Activated naive CD4-positive, alpha-beta T cell treated with anti-CD3 and anti-CD28 coated beads, Interleukin-2, amount 10 ng/mL, durations not matched to agents 7 days and 5 days (primary cell): ENCODE data around the gene IFRD2.

Source experiments
- CTCF ChIA-PET: fragments of 350-600 bp; sonication (Branson Sonifier 250); formaldehyde crosslinking; loops from one replicate; lab custom pipeline; 2021; ENCODE audit warnings: antibody characterized with exemption; lab: Charles Lee
- DNase-seq: peaks from one replicate; pipeline ENCODE4 v3.0.0-alpha.2; 2020
- H3K27ac Mint-ChIP-seq: one replicate; pipeline ENCODE4 v1.8.0; 2021; ENCODE audit warnings: mild to moderate bottlenecking, moderate library complexity, mixed read lengths
- H3K27me3 Mint-ChIP-seq: one replicate; pipeline ENCODE4 v1.8.0; 2021; ENCODE audit warnings: mild to moderate bottlenecking, mixed read lengths
- H3K36me3 Mint-ChIP-seq: one replicate; pipeline ENCODE4 v1.8.0; 2021; ENCODE audit warnings: mixed read lengths
- H3K4me1 Mint-ChIP-seq: one replicate; pipeline ENCODE4 v1.8.0; 2021; ENCODE audit warnings: mixed read lengths
- H3K4me3 Mint-ChIP-seq: one replicate; pipeline ENCODE4 v1.8.0; 2021; ENCODE audit warnings: mild to moderate bottlenecking, moderate library complexity, mixed read lengths
- H3K9me3 Mint-ChIP-seq: one replicate; pipeline ENCODE4 v1.8.0; 2021; ENCODE audit warnings: mixed read lengths

IFRD2 gene, protein sequence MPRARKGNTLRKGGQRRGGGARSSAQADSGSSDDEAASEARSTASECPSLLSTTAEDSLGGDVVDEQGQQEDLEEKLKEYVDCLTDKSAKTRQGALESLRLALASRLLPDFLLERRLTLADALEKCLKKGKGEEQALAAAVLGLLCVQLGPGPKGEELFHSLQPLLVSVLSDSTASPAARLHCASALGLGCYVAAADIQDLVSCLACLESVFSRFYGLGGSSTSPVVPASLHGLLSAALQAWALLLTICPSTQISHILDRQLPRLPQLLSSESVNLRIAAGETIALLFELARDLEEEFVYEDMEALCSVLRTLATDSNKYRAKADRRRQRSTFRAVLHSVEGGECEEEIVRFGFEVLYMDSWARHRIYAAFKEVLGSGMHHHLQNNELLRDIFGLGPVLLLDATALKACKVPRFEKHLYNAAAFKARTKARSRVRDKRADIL

DNA sequence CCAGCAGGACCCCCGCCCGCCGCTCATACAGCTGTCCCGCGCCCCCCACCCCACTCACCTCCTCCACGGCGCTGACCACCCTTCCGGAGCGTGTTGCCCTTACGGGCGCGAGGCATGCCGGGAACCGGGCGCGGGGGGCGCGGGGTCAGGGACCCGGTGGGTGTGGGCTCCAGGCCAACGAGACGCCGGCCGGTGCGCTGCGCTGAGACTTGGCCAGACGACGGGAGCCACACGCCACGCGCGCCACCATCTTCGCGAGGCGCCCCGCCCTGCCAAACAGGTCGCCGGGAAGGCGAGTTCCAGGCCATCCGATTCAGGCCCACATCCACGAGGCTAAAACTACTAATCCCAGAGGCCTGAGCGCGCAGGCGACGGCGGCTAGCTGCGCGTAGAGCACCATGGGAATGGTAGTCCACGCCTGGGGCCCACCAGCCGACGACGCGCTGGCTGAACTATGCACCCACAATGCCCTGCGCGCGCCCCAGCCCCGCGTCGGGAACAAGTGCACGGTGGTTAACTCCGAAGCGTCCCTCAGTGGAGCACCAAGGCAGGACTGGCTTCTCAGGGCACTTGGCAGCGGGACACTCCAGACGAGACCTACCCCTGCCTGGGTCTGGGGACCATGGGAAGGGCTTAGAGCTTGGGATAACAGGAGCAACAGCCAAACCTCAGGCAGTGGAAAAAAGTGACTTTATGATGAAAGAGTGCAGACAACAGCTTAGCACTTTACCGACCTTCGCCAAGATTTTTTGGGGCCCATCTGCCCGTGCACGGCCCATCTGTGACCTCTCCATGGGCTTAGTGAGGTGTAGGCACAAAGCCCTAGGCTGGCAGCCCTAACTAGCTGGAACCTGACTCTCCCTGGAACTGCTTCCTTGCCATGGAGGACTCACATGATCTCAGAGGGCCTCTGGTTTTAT, at the start of gene IFRD2:
Gene IFRD2, minus strand, starts transcription at position 271 of the 920 bp plus-strand sequence. Its CDS starts 155 bp downstream, at position 116.
- peak within 1 kb of the TSS; percentile 95 for H3K27ac Mint-ChIP-seq
- DNase-seq, result peak; percentile 98

DNA sequence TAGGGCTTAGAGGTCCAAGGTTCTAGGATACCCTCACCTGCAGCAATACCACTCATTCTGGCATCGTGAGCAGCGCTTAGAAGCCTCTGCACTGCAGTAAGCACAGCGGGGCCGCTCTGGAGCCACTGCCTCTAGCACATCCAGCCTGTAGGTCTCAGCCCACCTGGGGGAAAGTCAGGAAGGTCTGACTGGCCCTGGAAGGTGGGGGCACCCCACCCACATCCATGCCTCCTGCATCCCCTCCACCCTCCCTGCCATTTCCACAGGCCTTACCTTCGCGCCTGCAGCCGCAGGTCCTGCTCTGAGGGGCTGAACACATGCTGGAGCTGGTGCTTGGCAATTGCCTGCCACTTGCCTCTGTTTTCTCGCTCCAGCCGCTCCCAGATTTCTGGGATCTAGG, 49.3 kb upstream of the IFRD2 start:
- DNase-seq, result peak; percentile 44
- CTCF ChIA-PET, result interaction anchor here (1.8 kb wide), 1 partner anchor 9 kb away, joined by 6 read pairs; the partner anchor contains the start of genes CYB561D2 and NPRL2
- H3K4me3 Mint-ChIP-seq, result peak overlapping the region; percentile 80
- H3K4me1 Mint-ChIP-seq, result peaks cover 62% of the 10 kb centered on the region
- H3K27ac Mint-ChIP-seq, result peak overlapping the region; percentile 94
- no peaks in the 10 kb centered on the region for H3K9me3 Mint-ChIP-seq
- no peaks in the 10 kb centered on the region for H3K27me3 Mint-ChIP-seq
- peaks cover 25% of the 10 kb centered on the region for H3K36me3 Mint-ChIP-seq

More for the DNA sequence above, at the start of gene IFRD2:
- Mint-ChIP-seq H3K4me3 (peak within 1 kb of the TSS; percentile 79), H3K27me3 (no peaks in the 10 kb centered on the region), H3K4me1 (peaks cover 36% of the 10 kb centered on the region), H3K9me3 (no peaks in the 10 kb centered on the region), H3K36me3 (peaks cover 18% of the 10 kb centered on the region)
- CTCF ChIA-PET, result interaction anchor here (1.8 kb wide), 1 partner anchor 32 kb away, joined by 9 read pairs; no protein-coding TSS in a partner anchor

DNA sequence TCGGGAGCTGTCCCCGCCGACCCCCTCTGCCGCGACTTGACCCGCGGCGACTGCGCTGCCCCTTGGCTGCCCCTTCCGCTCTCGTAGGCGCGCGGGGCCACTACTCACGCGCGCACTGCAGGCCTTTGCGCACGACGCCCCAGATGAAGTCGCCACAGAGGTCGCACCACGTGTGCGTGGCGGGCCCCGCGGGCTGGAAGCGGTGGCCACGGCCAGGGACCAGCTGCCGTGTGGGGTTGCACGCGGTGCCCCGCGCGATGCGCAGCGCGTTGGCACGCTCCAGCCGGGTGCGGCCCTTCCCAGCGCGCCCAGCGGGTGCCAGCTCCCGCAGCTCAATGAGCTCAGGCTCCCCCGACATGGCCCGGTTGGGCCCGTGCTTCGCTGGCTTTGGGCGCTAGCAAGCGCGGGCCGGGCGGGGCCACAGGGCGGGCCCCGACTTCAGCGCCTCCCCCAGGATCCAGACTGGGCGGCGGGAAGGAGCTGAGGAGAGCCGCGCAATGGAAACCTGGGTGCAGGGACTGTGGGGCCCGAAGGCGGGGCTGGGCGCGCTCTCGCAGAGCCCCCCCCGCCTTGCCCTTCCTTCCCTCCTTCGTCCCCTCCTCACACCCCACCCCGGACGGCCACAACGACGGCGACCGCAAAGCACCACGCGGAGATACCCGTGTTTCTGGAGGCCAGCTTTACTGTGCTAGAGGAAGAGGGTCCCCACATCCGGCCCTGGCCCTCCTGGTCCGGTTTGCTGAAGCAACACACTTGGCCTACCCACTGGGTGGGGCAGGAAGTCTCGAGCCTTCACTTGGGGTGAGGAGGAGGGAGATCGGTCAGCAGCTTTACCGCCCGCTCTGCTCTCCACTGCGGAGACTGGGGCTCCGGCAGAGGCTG, 48.5 kb upstream of the IFRD2 start, which contains the start of gene RASSF1:
Gene RASSF1, minus strand, starts transcription at position 389 of the 882 bp plus-strand sequence. Its CDS starts 31 bp downstream, at position 358.
- CTCF ChIA-PET, result interaction anchor here (0.7 to 1.8 kb wide), 3 partner anchors 10 to 231 kb away, joined by 3 to 6 read pairs (median 3); partner anchors contain the start of genes CYB561D2 and NPRL2
- H3K9me3 Mint-ChIP-seq, result no peaks in the 10 kb centered on the region
- H3K27ac Mint-ChIP-seq, result peak within 1 kb of the TSS; percentile 97
- peak within 1 kb of the TSS; percentile 80 for H3K4me3 Mint-ChIP-seq
- peaks cover 34% of the 10 kb centered on the region for H3K36me3 Mint-ChIP-seq
- peak; percentile 86 for DNase-seq
- H3K27me3 Mint-ChIP-seq, result no peaks in the 10 kb centered on the region
- peaks cover 62% of the 10 kb centered on the region for H3K4me1 Mint-ChIP-seq

DNA sequence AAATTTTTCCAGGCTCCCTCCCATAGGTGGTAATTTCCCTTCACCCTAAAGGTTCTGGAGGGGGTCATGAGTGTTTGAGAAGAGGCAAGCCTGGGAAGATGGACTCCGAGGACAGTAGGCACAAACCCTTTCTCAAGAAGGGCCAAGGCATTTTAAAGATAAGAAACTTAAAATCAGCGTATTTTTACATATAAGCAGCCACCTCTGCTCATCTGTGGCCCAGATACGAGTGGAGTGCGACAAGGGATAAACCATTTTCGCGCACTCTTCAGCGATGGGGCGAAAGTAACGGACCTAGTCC, 47.9 kb upstream of the IFRD2 start:
- CTCF ChIA-PET, result interaction anchor here (1.8 kb wide), 1 partner anchor 10 kb away, joined by 6 read pairs; the partner anchor contains the start of genes CYB561D2 and NPRL2
- Mint-ChIP-seq H3K4me1 (peaks cover 61% of the 10 kb centered on the region), H3K9me3 (no peaks in the 10 kb centered on the region), H3K27me3 (no peaks in the 10 kb centered on the region), H3K27ac (peak overlapping the region; percentile 97), H3K36me3 (peaks cover 39% of the 10 kb centered on the region), H3K4me3 (peak overlapping the region; percentile 80)
- no peak for DNase-seq

DNA sequence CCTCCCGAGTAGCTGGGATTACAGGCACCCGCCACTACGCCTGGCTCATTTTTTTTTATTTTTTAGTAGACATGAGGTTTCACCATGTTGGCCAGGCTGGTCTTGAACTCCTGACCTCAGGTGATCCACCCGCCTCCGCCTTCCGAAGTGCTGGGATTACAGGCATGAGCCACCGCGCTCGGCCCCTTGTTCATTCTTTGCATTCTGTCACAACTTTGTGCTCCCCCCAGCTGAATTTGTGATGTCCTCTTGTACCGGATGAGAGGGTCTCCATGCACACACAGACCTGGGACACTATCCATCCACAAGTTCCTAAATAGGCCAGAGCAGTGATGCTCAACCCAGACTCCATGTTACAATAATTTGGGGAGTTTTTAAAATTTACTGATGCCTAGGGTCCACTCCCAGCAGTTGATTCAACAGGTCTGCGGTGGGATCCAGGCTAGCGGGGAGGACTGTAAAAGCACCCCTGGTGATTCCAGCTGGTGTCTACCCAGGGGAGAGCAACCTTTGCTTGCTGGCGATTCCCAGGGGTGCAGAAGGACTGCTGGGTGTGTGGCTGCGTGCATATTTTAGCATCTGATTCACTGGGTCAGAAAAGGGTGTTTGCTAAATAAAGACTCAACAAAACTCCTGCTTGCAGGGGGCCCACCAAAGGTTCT, 47.4 kb upstream of the IFRD2 start:
- H3K9me3 Mint-ChIP-seq, result no peaks in the 10 kb centered on the region
- no peaks in the 10 kb centered on the region for H3K27me3 Mint-ChIP-seq
- peaks cover 40% of the 10 kb centered on the region for H3K36me3 Mint-ChIP-seq
- H3K4me3 Mint-ChIP-seq, result peak overlapping the region; percentile 80
- no peak for DNase-seq
- CTCF ChIA-PET, result interaction anchor here (1.3 kb wide), 2 partner anchors 8 to 9 kb away, joined by 4 read pairs; no protein-coding TSS in a partner anchor
- peak overlapping the region; percentile 97 for H3K27ac Mint-ChIP-seq
- H3K4me1 Mint-ChIP-seq, result peaks cover 60% of the 10 kb centered on the region

DNA sequence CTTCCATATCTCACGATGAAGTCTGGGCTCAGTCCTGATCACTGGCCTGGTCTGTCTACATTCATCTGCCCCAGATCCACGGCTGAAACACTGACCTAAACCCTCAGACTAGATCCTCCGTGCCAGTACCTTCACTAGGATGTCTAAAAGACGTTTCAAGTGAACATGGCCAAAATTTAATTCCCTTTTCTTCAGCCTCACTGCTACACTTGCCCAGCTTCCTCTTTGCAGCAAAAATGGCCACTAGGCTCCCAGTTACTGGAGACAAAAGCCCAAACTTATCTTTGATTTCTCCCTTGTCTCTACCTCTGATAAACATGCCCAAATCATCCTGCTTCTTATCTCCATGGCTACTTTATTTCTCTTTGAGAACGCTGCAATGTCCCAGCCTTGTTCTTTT, 46.7 kb upstream of the IFRD2 start:
- H3K4me1 Mint-ChIP-seq, result peaks cover 64% of the 10 kb centered on the region
- no peak for DNase-seq
- H3K27me3 Mint-ChIP-seq, result no peaks in the 10 kb centered on the region

DNA sequence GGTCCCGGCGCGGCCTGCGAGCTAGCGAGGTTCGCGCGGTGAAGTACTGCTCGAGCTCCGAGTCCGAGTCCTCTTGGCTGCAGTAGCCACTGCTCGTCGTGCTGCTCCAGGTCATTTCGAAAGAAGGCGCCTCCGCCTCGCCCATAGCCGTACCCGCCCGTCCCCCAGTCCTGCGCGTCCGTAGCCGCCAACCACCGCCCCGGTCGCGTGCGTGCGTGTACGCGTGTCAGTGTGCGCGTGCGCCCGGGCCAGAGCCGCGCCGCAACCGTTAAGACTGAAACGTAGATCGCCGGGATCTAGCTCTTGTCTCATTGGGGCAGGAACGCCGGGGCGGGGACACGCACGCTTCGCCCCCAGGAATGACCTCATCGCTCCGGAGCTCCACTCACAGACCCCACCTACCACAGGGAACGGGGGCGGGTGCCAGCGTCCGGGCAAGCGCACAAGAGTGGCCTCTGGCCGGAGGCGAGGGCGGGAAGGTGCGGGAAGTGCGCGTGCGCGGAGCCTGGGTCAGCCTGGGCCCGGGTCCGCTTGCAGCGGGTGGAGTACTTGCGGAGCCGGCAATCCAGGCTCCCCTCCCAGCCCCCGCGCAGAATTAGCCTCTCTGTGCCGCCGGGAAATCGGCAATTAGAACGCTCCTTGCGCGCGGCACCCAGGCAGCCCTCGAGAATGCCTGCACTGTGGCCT, 45.1 kb upstream of the IFRD2 start:
- H3K27me3 Mint-ChIP-seq, result no peaks in the 10 kb centered on the region
- peak overlapping the region; percentile 97 for H3K27ac Mint-ChIP-seq
- CTCF ChIA-PET, result interaction anchor here (0.7 to 5.0 kb wide), 7 partner anchors 11 to 235 kb away, joined by 3 to 40 read pairs (median 5); partner anchors contain the start of genes CYB561D2, HYAL2 and NPRL2
- H3K4me3 Mint-ChIP-seq, result peak overlapping the region; percentile 80
- no peaks in the 10 kb centered on the region for H3K9me3 Mint-ChIP-seq
- peaks cover 56% of the 10 kb centered on the region for H3K36me3 Mint-ChIP-seq
- H3K4me1 Mint-ChIP-seq, result peaks cover 66% of the 10 kb centered on the region
- peak; percentile 98 for DNase-seq

More for the DNA sequence above, 46.7 kb upstream of the IFRD2 start:
- Mint-ChIP-seq H3K4me3 (peak overlapping the region; percentile 80), H3K9me3 (no peaks in the 10 kb centered on the region), H3K36me3 (peaks cover 45% of the 10 kb centered on the region), H3K27ac (peak overlapping the region; percentile 97)
- CTCF ChIA-PET, result interaction anchor here (1.0 to 3.0 kb wide), 5 partner anchors 9 to 92 kb away, joined by 3 to 10 read pairs (median 4); partner anchors contain the start of genes CYB561D2 and NPRL2

DNA sequence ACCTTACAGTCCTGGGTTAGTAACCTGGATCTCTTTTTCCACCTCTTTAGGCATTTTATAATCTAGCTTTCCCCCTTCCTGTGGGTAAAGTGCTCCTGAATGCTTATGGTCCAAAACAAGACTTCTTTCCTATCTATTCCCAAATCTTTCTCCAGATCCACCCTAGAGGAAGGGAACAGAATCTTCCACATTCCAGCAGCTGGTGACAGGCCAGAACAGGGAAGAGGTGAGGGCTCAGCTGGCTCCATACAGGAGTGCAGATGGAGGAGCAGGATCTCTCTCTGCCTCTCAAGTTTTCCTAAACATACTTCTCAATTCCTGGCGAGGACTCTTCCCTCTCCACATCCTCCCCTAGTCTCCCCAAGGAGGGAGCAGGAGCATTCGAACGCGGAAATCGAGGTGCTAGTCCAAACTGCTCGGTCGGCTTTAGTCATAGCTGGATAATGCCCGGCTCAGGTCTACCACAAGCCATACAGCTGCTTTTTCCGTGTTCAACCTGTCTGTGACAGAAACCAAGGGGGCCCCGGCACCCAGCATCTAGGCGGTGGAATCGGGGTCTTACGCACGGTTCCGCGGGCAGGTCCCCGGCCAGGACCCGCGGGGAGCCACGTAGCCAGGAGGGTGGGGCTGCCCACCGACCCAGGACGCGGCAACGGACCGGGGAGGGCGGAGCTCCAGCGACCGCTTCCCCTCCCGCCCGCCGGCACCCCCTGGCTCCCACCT, 44.4 kb upstream of the IFRD2 start:
- peaks cover 65% of the 10 kb centered on the region for H3K4me1 Mint-ChIP-seq
- H3K27ac Mint-ChIP-seq, result peak overlapping the region; percentile 97
- H3K36me3 Mint-ChIP-seq, result peaks cover 61% of the 10 kb centered on the region
- no peaks in the 10 kb centered on the region for H3K27me3 Mint-ChIP-seq
- peak overlapping the region; percentile 80 for H3K4me3 Mint-ChIP-seq
- CTCF ChIA-PET, result interaction anchor here (0.7 to 5.0 kb wide), 8 partner anchors 10 to 235 kb away, joined by 3 to 40 read pairs (median 4); partner anchors contain the start of genes CYB561D2, HYAL2 and NPRL2
- no peaks in the 10 kb centered on the region for H3K9me3 Mint-ChIP-seq
- no peak for DNase-seq

DNA sequence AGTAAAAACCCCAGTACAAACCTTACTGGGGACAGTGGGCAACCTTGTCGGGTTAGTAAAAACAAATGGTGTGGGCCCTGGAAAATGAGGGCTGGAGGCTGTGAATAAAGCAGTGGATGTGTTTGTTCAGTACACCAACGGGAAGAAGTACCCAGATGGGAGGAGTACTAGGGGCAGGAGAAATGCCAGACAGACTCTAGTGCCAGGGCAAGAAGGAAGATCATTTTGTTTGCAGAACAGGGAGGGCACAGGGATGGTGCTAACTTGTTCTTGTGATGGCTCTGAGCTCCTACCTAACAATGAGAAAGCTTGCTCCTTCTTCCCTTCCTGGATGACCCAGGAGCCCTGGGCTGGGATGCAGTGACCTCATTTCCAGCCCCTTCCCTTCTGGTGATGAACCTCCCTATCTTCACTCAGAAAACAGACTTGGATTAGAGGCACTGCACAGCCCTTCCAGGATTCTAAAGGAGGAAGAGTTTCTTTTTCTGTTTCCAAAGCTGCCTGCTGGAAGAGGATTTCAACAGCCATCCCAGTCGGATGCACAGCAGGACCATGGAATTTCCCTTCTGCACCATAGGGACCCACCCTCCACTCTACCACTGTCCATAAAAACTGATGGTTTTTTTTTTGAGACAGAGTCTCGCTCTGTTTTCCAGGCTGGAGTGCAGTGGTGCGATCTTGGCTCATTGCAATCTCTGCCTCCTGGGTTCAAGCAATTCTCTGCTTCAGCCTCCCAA, 42.3 kb upstream of the IFRD2 start:
- H3K4me1 Mint-ChIP-seq, result peaks cover 52% of the 10 kb centered on the region
- H3K36me3 Mint-ChIP-seq, result peaks cover 73% of the 10 kb centered on the region
- no peaks in the 10 kb centered on the region for H3K9me3 Mint-ChIP-seq
- peak overlapping the region; percentile 89 for H3K27ac Mint-ChIP-seq
- no peaks in the 10 kb centered on the region for H3K27me3 Mint-ChIP-seq
- CTCF ChIA-PET, result interaction anchor here (1.0 to 5.0 kb wide), 2 partner anchors 11 to 208 kb away, joined by 3 to 40 read pairs; partner anchors contain the start of gene HYAL2
- peak overlapping the region; percentile 55 for H3K4me3 Mint-ChIP-seq
- no peak for DNase-seq

DNA sequence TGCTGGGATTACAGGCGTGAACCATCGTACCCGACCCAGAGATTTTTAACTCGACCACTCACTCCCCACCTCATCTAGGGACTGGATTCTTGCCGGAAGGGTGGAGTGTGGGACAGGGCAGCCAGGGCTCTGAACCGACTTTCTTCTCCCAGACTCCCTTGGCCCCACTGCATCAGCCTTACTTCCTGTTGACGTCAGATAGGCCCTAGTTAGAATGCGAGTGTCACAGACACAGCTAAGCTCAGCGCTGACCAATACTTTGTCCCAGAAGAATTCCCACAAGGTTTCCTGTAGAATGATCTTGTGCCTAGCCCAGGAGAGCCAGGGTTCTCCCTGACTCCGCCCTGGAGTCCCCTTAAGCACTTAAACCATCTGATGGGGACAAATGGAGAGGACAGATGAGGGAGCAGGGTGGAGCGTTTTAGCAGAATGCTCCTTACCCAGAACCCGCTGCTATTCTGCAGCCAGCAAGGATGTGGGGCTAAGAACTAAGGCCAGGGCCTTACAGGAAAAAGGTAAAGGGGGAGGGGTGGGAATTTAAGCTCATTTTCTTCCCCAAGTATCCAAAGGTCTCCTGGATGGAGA, 41.6 kb upstream of the IFRD2 start:
- peaks cover 48% of the 10 kb centered on the region for H3K4me1 Mint-ChIP-seq
- CTCF ChIA-PET, result interaction anchor here (1.0 to 5.0 kb wide), 2 partner anchors 10 to 209 kb away, joined by 3 to 40 read pairs; partner anchors contain the start of gene HYAL2
- no peaks in the 10 kb centered on the region for H3K9me3 Mint-ChIP-seq
- DNase-seq, result no peak
- peak overlapping the region; percentile 55 for H3K4me3 Mint-ChIP-seq
- peak overlapping the region; percentile 89 for H3K27ac Mint-ChIP-seq
- H3K27me3 Mint-ChIP-seq, result no peaks in the 10 kb centered on the region
- peaks cover 69% of the 10 kb centered on the region for H3K36me3 Mint-ChIP-seq
